Medulla oblongata (tissue), 1 donor: Measurements from ENCODE around the gene TUT7.

Source experiments
- DNase-seq: peaks from one replicate; pipeline ENCODE4 v3.0.0-alpha.2; 2015; ENCODE audit errors: extremely low spot score

Gene TUT7

GRCh38 chr9:86253577-86253976 is 100.6 kb downstream of the TUT7 start:
- no peak for DNase-seq

GRCh38 chr9:86252870-86253269 is 101.3 kb downstream of the TUT7 start:
- DNase-seq = no peak

- DNase-seq = no peak
Observed at GRCh38 chr9:86250123-86250522, 104.1 kb downstream of the TUT7 start.

- DNase-seq = no peak
Observed at GRCh38 chr9:86248746-86249145, 105.5 kb downstream of the TUT7 start.

GRCh38 chr9:86246752-86247161 is 107.5 kb downstream of the TUT7 start:
- DNase-seq = peak; percentile 48

GRCh38 chr9:86242071-86242470 is 112.1 kb downstream of the TUT7 start:
- no peak for DNase-seq

GRCh38 chr9:86241216-86241615 is 113.0 kb downstream of the TUT7 start:
- no peak for DNase-seq

- no peak for DNase-seq
Observed at GRCh38 chr9:86238861-86239770, 115.1 kb downstream of the TUT7 start.
